Type B pancreatic cell (in vitro differentiated cells): ENCODE results near the gene WHAMM. TPM values are rescaled to one million over a fixed set of nuclear protein-coding genes. Genes with fewer than 3 reads are reported as not detected.
"Not testable (repeated sequence)": the region's sequence is repeated elsewhere in the genome, so short reads cannot be mapped to it uniquely, and the experiment has no call there.

ENCODE experiments used
- DNase-seq: peaks from one replicate; pipeline ENCODE4 v3.0.0; 2021; ENCODE audit warnings: mixed read lengths; ENCODE audit not compliant: unreplicated experiment; ENCODE audit errors: extremely low spot score
- H3K27ac Mint-ChIP-seq: 2 replicates; pipeline ENCODE4 v1.8.0; 2021; ENCODE audit warnings: mild to moderate bottlenecking, mixed read lengths
- H3K27me3 Mint-ChIP-seq: 2 replicates; pipeline ENCODE4 v1.8.0; 2021; ENCODE audit warnings: mixed read lengths
- H3K36me3 Mint-ChIP-seq: 2 replicates; pipeline ENCODE4 v1.8.0; 2021; ENCODE audit warnings: mixed read lengths
- H3K4me1 Mint-ChIP-seq: one replicate; pipeline ENCODE4 v1.8.0; 2021; ENCODE audit warnings: mixed read lengths; ENCODE audit not compliant: unreplicated experiment
- H3K4me3 Mint-ChIP-seq: 2 replicates; pipeline ENCODE4 v1.8.0; 2021; ENCODE audit warnings: mild to moderate bottlenecking, mixed read lengths
- H3K9me3 Mint-ChIP-seq: 2 replicates; pipeline ENCODE4 v1.8.0; 2021; ENCODE audit warnings: mixed read lengths
- long read RNA-seq: library from polyadenylated mRNA; unstranded; transcript quantifications from one replicate; pipeline ENCODE4 v2.0.0, GENCODE V29; 2020
- total RNA-seq: library from RNA; stranded (reverse); gene quantifications from 2 replicates; pipeline ENCODE4 v1.2.1, GENCODE V29; 2021; ENCODE audit warnings: low replicate concordance
- TF ChIP-seq, protein P1 (sequence below): fragments of 200-600 bp; sonication (generic); conservative IDR thresholded peaks from 2 replicates; pipeline ENCODE4 v1.5.0; 2021; ENCODE audit warnings: antibody characterized with exemption, mild to moderate bottlenecking

WHAMM gene, protein sequence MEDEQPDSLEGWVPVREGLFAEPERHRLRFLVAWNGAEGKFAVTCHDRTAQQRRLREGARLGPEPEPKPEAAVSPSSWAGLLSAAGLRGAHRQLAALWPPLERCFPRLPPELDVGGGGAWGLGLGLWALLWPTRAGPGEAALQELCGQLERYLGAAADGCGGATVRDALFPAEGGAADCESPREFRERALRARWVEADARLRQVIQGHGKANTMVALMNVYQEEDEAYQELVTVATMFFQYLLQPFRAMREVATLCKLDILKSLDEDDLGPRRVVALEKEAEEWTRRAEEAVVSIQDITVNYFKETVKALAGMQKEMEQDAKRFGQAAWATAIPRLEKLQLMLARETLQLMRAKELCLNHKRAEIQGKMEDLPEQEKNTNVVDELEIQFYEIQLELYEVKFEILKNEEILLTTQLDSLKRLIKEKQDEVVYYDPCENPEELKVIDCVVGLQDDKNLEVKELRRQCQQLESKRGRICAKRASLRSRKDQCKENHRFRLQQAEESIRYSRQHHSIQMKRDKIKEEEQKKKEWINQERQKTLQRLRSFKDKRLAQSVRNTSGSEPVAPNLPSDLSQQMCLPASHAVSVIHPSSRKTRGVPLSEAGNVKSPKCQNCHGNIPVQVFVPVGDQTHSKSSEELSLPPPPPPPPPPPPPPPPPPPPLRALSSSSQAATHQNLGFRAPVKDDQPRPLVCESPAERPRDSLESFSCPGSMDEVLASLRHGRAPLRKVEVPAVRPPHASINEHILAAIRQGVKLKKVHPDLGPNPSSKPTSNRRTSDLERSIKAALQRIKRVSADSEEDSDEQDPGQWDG
- total RNA-seq, result 9.0 and 10.9 TPM in 2 replicates
- long read RNA-seq, partial matches to known transcripts, result 0 of 1 reads
- long read RNA-seq, other reads (novel, unspliced or antisense), result 1 of 1 reads

- TF ChIP-seq, protein P1, sequence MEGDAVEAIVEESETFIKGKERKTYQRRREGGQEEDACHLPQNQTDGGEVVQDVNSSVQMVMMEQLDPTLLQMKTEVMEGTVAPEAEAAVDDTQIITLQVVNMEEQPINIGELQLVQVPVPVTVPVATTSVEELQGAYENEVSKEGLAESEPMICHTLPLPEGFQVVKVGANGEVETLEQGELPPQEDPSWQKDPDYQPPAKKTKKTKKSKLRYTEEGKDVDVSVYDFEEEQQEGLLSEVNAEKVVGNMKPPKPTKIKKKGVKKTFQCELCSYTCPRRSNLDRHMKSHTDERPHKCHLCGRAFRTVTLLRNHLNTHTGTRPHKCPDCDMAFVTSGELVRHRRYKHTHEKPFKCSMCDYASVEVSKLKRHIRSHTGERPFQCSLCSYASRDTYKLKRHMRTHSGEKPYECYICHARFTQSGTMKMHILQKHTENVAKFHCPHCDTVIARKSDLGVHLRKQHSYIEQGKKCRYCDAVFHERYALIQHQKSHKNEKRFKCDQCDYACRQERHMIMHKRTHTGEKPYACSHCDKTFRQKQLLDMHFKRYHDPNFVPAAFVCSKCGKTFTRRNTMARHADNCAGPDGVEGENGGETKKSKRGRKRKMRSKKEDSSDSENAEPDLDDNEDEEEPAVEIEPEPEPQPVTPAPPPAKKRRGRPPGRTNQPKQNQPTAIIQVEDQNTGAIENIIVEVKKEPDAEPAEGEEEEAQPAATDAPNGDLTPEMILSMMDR, result no peak
- Mint-ChIP-seq H3K4me1 (peaks cover 30% of the 10 kb centered on the region), H3K4me3 (peak within 1 kb of the TSS; percentile 95), H3K9me3 (no peaks in the 10 kb centered on the region), H3K27ac (peak within 1 kb of the TSS; percentile 97), H3K27me3 (no peaks in the 10 kb centered on the region), H3K36me3 (peaks cover 8% of the 10 kb centered on the region)
- peak; percentile 96 for DNase-seq
Measured at GRCh38 chr15:82809308-82810060, at the start of gene WHAMM. Gene WHAMM, plus strand, starts transcription at chr15:82809628. Its CDS starts 99 bp downstream, at chr15:82809727.

DNA sequence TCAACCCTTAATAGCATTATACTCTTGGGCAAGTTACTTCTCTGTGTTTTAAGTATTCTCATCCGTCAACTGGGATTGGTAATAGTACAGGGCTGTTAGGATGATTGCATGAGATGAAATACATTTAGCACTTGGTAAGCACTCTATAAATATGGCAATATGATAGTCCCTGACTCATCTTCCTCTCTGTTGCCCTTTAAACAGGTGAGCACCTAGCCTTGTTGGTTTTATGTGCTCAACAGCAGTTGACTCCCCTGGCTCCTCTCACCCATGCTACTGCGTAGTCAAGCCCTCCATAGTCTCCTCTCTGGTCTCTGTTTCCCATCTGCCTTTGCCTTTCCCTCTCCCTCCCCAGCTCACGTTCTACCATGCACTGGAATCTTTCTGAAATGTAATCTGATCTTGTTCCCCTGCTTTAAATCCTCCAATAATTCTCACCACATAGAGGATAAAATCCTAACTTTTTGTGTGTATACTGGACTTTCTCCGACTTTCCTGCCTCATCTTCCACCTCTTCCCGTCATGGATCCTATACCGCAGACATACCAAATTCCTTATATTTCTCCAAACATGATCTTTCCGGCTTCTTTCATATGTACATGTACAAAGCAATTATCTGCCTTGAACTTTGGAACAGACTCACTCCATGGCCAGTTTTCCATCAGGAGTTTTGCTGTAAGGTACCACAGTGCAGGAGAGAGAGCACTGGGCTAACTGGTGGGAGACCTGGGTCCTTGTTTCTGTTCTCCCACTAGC, 45.9 kb upstream of the WHAMM start:
- no peak overlapping the region for H3K4me3 Mint-ChIP-seq
- TF ChIP-seq, protein P1, result no peak
- no peak overlapping the region for H3K27ac Mint-ChIP-seq
- H3K9me3 Mint-ChIP-seq, result no peaks in the 10 kb centered on the region
- H3K4me1 Mint-ChIP-seq, result no peaks in the 10 kb centered on the region
- peaks cover 9% of the 10 kb centered on the region for H3K36me3 Mint-ChIP-seq
- DNase-seq, result no peak
- H3K27me3 Mint-ChIP-seq, result no peaks in the 10 kb centered on the region

GRCh38 chr15:82764117-82764490, 45.3 kb upstream of the WHAMM start:
- Mint-ChIP-seq H3K27ac (no peak overlapping the region), H3K4me1 (no peaks in the 10 kb centered on the region), H3K27me3 (no peaks in the 10 kb centered on the region)

GRCh38 chr15:82764740-82765139, 44.7 kb upstream of the WHAMM start:
- Mint-ChIP-seq H3K9me3 (no peaks in the 10 kb centered on the region), H3K27ac (no peak overlapping the region), H3K4me1 (no peaks in the 10 kb centered on the region), H3K4me3 (no peak overlapping the region), H3K27me3 (no peaks in the 10 kb centered on the region), H3K36me3 (peaks cover 9% of the 10 kb centered on the region)
- TF ChIP-seq, protein P1, result no peak
- no peak for DNase-seq

More at GRCh38 chr15:82764117-82764490, 45.3 kb upstream of the WHAMM start:
- peaks cover 9% of the 10 kb centered on the region for H3K36me3 Mint-ChIP-seq
- H3K4me3 Mint-ChIP-seq, result no peak overlapping the region
- H3K9me3 Mint-ChIP-seq, result no peaks in the 10 kb centered on the region
- TF ChIP-seq, protein P1, result no peak
- DNase-seq, result no peak

GRCh38 chr15:82766201-82766600, 43.2 kb upstream of the WHAMM start:
- DNase-seq, H3K27me3 Mint-ChIP-seq, H3K36me3 Mint-ChIP-seq, H3K4me3 Mint-ChIP-seq, H3K9me3 Mint-ChIP-seq, H3K4me1 Mint-ChIP-seq, H3K27ac Mint-ChIP-seq: not testable (repeated sequence)
